Astrocyte of the hippocampus (primary cell): ENCODE data around the gene ANAPC10.
A peak's percentile ranks its signal among the peaks of the same experiment; 100 is the strongest.
"Not testable (repeated sequence)": the region's sequence is repeated elsewhere in the genome, so short reads cannot be mapped to it uniquely, and the experiment has no call there.

ENCODE experiments used
- DNase-seq: peaks from one replicate; pipeline ENCODE4 v3.0.0; 2011; ENCODE audit warnings: low read depth, low spot score

ANAPC10 gene

DNA sequence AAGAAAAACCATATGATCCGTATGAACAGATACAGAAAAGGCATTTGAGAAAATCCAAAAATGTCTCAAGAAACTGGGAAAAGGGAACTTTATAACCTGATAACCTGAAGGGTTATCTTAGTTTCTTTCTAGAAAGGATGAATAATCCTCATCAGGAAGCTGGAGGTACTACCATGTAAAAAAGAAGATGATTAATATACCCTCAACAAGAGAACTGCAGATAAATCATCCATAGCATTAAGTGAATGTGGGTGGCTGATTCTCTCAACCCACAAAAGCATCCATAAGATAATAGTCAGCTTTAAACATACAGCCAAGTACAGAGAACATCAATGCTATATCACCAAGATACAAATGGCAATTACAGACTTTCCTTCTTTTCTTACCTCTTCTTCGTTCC, 26.4 kb downstream of the ANAPC10 start:
- DNase-seq: no peak

DNA sequence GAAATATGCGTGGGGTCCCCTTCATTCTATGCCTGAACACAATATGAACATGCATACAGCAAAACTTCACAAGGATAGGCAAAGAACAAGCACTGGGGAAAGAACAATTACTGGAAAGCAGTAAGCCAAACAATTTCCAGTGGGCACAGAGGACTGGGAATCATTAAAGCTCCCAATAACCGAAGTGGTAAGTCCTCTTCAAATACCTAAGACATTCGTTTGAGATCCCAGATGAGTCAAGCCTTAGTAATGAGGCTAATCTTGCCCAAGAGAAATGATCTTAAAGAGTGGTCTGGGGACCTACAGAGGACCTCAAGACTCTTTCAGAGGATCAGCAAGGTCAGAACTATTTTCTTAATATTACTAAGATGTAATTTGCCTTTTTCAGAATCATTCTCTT, 28.6 kb downstream of the ANAPC10 start:
- DNase-seq: peak; percentile 47

DNA sequence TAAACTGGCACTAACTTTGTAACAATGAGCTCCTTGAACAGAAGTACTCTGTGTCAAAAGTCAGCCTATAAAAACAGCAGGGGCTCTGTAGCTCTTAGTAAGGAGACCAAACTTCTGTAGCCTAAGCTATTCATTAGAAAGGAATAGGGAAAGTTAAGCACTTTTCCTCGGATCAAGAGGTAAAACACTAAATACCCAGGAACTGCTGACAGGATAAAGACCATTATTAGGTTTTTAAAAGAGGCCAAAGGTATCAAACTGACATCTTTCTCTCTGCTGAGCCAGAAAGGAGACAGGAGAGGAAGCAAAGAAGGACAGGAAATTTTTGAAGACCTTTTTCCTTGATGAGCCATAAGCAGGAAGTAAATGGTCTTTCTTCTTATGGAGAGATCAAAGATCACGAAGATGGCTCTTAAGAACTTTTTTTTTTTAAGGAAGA, 31.9 kb downstream of the ANAPC10 start:
- no peak for DNase-seq

DNA sequence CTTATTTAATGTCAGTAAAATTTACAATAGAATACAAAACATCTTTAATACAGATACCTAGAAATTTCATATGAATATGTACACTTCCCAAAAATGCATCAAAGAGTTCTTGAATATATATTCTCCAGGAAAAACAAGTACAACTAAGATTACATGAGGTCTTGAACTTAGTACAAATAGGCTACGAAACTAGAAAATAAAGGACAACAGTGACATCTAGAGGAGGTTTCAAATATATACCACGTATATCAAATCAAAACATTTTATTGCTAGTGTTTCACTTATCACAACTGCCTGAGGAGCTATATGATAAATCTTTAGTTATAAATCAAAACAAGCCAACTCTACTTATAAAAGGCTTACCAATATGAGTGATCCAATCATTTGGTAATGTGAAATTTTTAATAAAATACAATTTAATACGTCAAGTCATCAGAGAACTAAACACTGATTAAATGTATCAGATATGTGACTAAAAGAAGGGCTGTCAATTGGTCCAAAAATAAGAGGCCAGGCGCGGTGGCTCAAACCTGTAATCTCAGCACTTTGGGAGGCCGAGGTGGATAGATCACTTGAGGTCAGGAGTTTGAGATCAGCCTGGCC, 36.6 kb downstream of the ANAPC10 start:
- peak; percentile 67 for DNase-seq

DNA sequence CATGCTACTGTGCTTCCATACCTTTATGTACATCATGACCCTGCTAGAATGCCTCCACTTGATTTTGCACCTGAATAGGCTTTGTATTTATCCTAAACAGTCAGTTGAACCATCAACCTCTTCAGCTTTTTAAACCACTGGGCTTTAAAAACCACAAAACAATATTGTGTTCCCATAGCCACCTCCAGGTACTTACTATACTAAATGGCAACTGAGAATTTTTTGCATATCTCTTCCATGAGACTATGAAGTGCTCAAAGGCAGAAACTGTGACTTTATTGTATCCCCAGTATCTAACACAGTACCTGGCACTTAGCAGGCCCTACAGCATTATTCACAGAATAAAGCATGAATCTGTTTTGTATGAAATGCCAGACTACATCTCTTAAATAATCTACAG, 39.7 kb downstream of the ANAPC10 start:
- peak; percentile 43 for DNase-seq

DNA sequence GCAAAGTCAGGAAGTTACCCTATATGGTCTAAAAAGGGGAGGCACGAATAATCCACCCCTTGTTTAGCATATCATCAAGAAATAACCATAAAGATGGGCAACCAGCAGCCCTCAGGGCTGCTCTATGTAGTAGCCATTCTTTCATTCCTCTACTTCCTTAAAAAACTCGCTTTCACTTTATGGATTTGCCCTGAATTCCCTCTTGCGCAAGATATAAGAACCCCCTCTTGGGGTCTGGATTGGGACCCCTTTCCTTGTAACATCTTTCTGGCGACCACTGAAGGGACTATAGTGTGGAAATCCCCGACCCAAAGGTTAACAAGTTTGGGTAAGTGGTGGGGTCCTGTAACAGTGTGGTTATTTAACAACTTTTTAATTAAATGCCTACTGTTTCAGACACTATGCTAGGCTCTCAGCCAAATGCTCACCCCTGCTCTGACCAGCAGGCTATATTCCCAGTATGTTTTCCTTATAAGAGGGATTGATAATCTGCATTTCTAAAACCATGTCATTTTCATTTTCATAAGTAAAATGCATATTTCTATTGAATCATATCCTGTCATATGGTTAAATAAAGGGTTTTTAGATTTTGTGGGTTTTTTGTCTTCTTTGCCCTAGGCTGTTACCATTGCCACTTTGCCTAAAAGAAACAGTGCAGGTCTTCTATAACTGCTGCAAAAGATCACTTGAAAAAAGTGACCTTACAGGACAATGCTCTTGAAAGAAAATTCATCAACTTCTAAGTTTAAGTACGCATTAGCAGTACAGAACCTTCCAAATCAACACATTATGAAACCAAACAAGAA, 41.5 kb downstream of the ANAPC10 start:
- DNase-seq: no peak

DNA sequence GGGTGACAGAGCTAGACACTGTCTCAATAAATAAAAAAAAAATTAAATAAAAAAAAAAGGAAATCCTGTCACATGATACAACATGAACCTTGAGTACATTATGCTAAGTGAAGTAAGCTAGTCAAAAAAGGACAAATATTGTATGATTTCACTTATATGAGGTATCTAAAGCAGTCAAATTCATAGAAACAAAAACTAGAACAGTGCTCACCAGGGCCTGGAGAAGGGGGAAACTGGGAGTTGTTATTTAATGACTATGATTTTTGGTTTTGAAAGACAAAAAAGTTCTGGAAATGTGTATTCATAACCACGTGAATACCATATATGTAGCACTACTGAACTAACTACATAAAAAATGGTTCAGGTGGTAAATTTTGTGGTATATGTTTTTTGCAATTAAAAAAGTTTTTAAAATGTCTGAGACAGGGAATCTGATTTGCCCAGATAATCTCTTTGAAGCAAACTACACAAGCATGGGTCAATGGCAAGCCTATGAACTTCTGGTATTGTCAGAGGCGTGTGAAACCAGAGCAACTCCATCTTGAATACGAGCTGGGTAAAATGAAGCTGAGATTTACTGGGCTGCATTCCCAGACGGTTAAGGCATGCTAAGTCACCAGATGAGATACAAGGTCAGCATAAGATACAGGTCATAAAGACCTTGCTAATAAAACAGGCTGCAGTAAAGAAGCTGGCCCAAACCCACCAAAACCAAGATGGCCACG, 42.3 kb downstream of the ANAPC10 start:
- DNase-seq: no peak

DNA sequence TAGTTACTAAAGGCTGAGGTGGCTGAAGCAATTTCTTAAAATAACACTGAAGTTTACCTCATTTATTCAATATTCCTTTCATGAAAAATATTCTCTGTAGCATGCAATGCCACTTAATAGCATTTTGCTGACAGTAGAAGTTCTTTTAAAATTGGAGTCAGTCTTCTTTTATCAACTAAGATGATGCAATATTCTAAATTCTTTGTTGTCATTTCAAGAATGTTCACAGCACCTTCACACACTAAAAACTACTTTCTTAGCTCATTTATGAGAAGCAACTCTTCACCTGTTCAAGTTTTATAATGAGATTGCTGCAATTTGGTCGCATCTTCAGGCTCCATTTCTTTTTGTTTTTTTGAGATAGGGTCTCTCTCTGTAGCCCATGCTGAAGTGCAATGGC, 48.8 kb downstream of the ANAPC10 start:
- no peak for DNase-seq

DNA sequence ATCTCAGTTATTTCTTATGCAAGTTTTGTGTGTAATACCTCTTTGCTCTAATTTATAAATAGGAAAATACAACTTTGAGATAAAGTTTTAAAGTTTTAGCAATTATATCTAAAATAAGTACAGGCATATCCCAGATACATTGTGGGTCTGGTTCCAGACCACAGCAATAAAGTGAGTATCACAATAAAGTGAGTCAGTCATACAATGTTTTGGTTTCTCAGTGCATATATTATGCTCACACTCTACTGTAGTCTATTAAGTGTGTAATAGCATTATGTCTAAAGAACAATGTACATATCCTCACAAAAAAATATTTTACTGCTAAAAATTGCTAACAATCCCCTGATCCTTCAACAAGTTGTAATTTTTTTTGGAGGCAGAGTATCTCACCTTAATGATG, 49.2 kb downstream of the ANAPC10 start:
- DNase-seq: no peak

DNA sequence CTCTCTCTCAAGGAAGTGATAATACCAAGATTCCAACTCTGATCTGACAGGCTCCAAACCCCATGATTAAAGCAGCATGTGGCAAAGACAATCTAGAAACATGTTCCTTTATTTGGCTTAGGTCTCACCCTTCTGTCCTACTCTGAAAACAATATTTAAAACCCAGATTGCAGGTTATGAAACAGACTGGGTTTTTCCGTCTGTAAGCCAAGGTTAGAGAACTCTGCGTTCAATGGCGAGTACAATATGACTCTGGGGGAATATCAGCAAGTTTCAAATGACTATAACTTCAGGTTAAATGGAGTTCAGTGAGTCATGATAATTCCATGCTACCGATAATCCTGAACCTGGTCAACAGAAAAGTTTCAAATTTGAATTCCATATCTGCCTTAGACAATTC, 50.8 kb downstream of the ANAPC10 start:
- no peak for DNase-seq

DNA sequence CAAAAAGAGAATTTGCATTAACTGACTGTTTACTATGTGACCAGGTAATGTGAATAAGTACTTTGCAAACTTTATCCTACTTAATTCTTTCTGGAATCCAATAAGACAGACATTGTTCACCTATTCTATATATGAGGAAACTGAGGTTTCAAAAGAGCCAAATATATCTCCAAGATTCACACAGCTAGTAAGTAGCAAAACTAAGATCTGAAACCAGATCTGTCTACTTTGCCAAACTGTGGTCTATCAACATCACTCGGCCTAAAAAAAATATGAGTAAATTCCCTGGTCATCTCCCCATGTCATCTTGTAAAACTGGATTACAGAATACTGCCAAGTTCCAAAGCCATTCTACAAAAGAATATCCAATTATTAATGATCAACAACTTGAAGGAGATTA, 52.8 kb downstream of the ANAPC10 start:
- DNase-seq: no peak

DNA sequence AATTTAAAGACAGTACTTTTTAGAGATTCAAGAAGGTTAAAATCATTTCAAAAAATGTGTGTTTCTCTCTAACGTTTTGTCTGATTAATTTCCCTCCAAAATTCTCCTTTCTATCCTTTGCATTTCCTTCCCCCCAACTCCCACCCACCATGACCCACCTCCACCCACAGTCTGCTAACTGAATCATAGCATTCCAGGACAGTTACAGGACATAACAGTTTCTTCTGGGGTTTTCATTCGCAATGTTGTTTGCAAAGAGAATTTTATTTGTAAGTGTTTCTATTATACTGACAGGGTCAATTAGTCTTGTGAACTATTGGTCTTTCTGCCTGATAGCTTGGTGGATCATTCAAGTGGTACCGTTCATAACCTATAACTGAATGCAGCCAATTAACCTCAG, 53.7 kb downstream of the ANAPC10 start:
- peak; percentile 38 for DNase-seq

DNA sequence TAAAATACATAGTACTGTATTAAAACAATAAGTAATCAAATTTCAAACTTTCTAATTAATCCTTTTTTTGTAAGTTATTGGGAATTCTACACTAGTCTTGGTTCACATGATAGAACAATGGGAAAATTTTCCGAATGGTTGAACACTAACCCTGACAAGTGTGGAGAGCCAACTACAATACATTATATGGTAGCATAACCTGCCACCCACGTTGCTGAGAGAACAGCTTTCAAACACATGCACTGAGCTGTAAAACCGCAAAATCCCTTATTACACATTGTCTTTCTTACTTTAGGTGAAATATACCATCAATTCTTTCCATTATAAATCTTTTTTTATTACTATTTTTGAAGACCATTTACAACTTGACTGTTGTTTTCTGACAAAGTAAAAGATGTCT, 54.7 kb downstream of the ANAPC10 start:
- peak; percentile 35 for DNase-seq

DNA sequence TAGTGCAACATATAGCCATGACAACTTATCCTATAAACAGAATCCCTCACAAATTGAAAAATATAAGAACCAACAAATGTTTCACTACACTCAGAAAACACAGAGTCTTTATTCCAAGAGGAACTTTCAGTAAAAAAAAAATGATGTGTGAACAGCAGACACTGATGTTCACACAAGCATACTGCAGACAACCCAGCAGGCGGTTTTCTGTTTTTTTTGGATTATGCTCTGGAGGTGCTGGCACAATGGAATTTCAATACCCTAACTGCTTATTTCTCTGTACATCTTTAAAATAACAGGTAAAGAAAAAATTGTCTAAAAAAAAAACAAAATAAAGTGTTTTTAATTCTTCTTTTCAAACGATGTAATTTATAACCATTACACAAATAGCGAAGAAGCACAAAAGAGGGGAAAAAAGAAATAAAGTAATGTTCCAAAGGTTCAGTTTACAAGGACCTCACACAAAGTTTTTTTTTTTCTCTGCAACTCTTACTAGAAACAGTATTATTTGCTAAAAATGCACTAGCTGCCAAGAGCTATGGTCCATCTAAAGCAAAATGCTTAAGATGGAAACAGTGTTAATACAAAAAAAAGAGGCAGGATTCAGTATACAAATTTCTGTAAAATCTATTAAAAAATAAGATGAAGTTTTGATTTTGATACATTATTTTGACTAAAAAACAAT, 55.3 kb downstream of the ANAPC10 start:
- DNase-seq: peak; percentile 31

DNA sequence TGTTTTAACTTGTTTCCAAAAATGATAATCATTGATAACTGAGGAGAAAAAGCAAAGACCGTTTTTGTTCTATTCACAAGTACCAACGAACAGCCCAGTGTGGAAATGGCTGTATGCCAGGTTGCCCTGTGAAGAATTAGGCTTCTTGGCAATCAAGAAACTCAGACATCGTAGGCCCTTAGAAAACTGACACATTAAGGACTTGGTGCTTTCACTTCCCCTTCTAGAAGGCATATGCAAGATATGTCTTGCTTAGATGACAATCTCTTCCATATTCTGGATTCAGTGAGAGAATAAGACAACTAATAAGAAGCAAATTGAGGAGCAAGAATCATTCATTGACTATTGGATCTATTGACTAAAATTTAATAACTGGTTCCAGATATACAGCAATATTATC, 56.6 kb downstream of the ANAPC10 start:
- DNase-seq: peak; percentile 44

DNA sequence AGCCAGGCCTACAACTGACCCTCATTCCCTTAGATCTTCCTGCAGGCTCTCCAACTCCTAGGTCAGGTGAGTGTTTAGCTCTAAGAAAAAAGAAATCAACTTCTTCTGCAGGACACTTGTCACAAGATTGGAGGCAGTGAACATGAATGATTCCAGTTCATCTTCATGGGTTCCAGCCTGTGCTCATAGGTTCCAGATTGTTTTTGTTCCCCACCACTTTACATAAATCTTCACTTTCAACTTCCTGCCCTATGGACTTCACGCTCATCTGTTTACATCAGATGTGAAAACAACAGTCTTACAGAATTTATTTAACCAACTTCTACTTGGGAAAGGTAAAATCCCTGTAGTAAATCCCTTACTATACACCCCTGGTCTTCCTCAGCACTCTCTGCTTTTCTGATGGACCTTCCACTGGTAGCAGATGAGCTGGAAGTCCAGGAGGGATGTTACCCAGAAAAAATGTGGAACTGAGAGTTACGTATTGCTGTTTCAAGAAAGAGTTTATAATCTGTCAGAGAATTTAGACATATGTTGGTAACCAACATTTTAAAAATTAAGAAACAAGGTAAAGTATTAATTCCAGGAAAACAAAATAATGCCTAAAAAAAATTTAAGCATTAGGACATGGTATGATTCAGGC, 62.4 kb downstream of the ANAPC10 start:
- no peak for DNase-seq

DNA sequence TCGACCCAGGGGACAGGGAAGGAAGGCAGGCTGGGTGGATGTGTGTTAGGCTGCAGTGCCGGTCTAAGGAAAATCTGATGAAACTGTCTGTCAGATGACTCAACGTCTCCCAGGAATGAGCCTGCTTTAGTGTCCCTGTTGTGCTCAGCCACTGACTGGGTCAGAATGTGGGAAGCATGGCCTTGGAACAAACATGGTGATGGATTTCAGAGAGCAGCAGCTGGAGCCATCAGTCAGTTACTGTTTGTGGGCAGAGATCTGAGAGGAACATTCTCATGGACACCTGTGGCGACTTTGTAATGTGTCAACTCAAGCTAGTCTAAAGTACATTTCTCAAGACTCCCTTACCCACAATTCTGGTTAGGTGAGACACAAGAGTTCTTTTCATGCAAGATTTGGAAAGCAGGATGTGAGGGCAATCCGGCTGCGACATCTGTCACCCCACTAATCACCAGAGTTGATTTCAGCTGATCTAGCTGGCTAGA, 63.2 kb downstream of the ANAPC10 start:
- peak; percentile 70 for DNase-seq

DNA sequence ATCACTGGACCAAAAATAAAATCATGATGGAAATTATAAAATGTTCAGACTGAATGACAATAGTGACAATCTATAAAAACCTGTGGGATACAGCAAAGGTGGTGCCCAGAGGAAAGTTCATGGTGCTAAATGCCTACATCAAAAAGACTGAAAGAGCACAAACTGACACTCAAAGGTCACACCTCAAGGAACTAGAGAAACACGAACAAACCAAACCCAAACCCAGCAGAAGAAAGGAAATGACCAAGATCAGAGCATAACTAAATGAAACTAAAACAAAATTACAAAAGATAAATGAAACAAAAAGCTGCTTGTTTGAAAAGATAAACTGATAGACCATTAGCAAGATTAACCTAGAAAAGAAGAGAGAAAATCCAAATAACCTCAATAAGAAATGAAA, 78.7 kb downstream of the ANAPC10 start:
- no peak for DNase-seq

DNA sequence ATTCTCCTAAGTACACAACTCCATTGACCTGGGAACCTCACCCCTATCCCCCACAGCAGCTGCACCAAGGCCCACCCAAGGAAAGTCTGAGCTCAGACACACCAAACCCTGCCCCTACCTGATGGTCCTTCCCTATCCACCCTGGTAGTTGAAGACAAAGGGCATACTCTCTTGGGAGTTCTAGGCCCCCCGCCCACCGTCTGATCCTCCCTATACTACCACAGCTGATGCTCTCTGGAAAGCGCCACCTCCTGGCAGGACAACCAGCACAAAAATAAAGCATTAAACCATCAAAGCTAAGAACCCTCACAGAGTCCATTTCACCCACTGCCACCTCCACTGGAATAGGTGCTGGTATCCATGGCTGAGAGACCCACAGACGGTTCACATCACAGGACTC, 83.6 kb downstream of the ANAPC10 start:
- DNase-seq: no peak

DNA sequence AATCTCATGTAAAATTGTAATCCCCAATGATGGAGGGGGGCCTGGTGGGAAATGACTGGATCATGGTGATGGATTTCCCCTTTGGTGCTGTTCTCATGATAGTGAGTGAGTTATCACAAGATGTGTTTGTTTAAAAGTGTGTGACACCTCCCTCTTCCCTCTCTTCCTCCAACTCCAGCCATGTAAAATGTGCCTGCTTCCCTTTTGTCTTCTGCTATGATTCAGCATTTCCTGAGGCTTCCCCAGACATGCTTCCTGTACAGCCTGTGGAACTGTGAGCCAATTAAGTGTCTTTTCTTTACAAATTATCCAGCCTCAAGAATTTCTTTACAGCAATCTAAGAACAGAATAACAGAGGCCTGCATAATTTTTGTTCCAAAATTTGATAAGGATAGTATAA, 85.2 kb downstream of the ANAPC10 start:
- peak; percentile 65 for DNase-seq

DNA sequence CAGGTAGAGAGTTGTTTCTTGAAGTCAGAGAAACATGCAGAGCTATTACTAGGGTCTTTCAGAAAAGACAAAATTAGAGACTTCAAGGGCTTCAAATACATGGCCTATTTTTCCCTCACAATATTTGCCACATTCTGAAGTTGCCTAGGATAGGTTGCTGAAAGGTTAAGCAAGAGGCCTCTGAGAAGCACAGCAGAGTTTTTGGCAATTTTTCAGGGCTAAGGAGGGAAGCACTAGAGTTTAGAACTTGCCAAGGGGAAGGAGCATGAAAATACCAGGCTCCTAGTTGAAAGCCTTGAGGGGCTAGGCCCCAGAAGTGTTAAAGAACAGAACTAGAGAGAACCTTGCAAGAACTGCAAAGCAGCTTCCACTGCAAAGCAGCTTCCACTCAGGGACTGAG, 86.4 kb downstream of the ANAPC10 start:
- DNase-seq: no peak

DNA sequence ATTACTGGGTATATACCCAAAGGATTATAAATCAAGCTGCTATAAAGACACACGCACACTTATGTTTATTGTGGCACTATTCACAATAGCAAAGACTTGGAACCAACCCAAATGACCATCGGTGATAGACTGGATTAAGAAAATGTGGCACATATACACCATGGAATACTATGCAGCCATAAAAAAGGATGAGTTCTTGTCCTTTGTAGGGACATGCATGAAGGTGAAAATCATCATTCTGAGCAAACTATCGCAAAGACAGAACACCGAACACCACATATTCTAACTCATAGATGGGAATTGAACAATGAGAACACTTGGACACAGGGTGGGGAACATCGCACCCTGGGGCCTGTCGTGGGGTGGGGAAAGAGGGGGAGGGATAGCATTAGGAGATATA, 87.7 kb downstream of the ANAPC10 start:
- not testable (repeated sequence) for DNase-seq
